GM21447 (cell line): ENCODE data around the gene NELL2.

Experiments
- ATAC-seq: cut with Tn5 transposase; IDR thresholded peaks from one replicate; pipeline ENCODE4 v1.9.1; 2021; ENCODE audit not compliant: unreplicated experiment

The NELL2 gene

DNA sequence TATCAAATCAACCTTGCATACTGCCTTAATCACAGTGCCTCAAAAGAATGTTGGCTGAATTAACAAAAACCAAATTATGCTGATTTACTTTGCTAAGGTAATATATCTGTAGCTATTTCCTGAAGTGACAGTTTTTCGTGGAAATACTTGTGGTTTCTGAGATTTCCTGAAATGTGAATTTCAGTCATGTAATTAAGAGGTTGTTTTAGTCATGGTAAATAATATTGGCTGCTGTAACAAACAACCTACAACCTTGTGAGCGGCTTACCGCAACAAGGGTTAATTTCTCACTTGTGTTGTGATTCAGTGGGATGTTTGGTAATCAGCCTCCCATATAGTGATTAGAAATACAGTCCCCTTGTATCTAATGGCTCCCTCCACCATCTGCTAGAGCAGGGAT lies 387.9 kb downstream of the NELL2 start:
- ATAC-seq, result no peak

DNA sequence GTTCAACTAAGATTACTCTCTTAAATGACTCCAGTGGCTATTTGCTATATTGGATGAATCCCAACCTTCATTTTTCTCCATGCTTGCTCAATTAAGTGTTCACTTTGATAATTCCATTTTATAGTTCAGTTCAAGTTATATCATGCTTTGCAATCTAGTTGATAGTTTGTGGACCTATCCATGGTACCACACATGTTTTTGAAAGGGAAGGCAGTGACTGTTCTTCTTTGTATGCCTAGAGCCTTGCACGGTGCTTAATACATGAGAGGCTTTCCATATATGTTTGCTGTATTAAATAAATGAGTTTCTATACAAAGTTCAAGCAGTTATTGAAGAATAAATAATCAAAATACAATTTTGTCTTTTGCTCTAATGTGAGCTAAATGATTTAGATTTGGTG lies 391.3 kb downstream of the NELL2 start:
- no peak for ATAC-seq

DNA sequence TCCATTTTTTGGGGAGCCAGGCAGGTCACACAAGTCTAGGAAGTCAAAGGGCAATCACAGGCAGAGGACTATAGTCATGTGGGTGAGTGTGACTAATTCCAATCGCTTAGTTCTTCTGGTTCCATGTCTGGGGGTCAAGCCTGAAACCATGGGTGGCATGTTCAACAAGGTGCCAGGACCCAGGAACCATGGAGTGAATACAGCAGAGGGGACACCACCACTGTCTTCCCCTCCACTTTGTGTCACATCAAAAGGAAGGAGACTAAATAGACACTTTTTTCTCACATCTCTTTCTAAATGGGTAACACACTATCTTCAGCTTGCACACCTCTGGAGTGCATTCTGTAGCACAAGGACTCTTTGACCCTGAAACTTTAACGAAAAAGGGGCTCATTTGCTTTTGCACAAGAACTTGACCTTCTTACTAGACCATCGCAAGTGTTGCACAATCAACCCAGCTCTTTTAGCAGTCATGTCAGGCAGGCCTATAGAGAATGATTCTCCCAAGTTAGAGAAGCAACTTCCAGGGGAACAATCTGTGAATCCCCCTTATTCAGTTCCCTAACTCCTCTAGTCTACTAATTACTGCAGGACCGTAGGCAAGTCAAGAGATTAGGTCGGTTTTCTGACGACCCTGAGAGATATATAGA lies 398.7 kb downstream of the NELL2 start:
- no peak for ATAC-seq

DNA sequence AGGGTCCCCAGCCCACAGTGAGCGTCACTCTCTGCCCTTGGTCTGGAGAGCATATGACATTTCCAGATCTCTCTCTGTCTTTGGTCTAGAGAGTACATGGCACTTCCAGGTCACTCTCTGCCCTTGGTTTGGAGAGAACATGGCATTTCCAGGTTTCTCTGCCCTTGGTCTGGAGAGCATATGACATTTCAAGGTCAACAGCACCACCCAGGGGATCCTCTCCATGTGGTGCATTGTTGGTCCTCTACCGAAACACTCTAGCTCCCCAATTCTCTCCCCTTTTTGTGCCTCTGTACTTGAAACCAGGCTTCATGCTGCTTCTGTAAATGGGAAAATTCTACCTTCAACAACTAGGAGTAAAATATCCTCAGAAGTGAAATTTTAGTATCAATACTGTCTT lies 399.4 kb downstream of the NELL2 start:
- no peak for ATAC-seq

DNA sequence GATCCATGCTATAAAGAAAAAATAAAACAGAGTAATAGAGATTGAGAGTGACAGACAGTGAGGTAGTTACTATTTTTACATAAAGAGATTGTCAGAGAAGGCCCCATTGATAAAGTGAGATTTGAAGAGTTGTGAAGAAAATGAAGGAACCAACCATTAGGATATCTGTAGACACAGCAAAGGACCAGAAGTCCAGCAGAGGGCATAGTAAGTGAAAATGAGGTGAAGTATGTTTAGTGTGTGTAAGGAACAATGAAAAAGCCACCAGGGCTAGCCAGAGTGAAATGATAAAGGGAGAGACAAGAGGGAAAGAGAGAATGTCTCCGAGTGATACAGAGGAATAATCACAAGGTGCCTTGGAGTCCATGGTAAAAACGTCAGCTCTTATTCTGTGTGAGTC lies 411.0 kb downstream of the NELL2 start:
- ATAC-seq, result no peak

DNA sequence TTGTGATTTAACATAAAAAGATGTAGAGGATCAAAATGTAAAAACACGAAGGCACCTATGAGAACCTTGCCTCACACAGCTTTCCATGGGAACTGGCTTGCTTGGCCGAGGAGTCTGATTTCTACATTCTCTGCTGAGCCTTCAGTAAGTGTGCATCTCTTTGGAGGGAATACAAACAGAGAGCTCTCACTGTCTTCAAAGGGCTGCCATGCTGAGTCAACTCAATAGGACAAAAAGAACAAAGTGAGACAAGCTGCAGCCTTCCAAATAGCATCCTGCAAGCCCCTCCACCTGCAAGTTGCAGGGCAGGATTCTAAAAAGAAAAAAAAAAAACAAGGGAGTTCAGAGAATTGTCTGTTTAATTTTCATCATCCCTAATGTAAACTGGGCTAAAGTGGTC lies 411.9 kb downstream of the NELL2 start:
- ATAC-seq, result no peak

DNA sequence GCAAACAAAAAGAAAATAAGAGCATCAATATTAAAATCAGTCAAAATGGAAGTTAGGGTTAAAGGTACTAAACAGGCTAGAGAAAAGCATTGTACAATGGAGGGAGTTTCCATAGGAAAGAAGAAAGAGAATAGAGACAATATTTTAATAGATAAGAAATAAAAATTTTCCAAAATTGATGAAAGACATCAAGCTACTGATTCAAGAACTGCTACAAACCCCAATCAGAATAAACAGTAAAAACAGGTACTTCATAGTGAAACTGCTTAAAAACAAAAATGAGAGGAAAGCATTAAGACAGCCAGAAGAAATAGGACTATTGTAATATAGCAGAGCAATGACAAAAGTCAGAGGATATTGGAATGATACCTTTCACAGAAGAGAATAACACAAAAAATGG lies 413.4 kb downstream of the NELL2 start:
- ATAC-seq, result no peak

DNA sequence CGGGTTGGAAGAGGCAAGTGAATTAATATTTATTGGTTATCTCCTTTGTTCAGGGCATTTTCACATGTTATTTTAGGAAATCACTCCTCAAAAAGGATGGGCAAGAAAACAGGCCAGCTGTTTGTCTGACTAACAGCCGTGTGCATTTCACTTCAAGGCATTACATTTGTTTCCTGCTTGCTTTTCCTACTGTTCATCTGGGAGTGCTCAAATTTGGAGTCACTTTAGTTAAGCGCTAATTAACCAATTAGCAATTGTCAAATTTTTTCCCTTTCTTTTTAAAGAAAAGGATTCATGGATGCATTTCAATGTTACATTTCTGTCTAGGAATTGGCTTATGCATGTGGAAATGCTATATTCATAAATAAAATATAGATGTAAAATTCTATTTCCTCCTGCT lies 415.9 kb downstream of the NELL2 start:
- ATAC-seq, result no peak

DNA sequence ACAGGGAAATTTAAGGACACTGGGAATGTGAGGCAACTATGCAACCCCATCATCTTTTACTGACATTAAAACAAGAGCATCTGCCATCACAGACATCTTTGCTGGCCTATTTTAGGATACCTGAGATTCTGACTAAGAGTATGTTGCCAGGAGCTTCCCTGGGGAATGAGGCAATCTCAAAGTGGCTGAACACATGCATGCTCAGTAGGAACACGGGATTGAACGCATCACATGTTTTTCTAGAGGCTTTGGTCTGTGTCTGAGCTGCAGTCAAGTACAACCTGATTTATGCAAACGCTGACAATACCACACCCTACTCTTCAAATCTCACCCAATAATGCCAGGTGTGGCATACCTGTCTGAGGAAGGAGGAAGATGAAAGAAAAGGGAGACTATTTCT lies 416.5 kb downstream of the NELL2 start:
- ATAC-seq, result no peak
